ENCODE data around the gene TRAPPC14.

- no peak for TF ChIP-seq TCF7L2 (IDR thresholded peaks at IDR 0.05; ENCODE audit: borderline replicate concordance, low read depth, low read length)
- TF ChIP-seq, protein P1, sequence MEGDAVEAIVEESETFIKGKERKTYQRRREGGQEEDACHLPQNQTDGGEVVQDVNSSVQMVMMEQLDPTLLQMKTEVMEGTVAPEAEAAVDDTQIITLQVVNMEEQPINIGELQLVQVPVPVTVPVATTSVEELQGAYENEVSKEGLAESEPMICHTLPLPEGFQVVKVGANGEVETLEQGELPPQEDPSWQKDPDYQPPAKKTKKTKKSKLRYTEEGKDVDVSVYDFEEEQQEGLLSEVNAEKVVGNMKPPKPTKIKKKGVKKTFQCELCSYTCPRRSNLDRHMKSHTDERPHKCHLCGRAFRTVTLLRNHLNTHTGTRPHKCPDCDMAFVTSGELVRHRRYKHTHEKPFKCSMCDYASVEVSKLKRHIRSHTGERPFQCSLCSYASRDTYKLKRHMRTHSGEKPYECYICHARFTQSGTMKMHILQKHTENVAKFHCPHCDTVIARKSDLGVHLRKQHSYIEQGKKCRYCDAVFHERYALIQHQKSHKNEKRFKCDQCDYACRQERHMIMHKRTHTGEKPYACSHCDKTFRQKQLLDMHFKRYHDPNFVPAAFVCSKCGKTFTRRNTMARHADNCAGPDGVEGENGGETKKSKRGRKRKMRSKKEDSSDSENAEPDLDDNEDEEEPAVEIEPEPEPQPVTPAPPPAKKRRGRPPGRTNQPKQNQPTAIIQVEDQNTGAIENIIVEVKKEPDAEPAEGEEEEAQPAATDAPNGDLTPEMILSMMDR (tag by site-specific recombination; IDR thresholded peaks at IDR 0.05): no peak
- no peak for TF ChIP-seq ZNF629 (tag by site-specific recombination; IDR thresholded peaks at IDR 0.05)
- TF ChIP-seq ZNF76 (tag by site-specific recombination; IDR thresholded peaks at IDR 0.05; ENCODE audit: borderline replicate concordance, low read depth): no peak
- TF ChIP-seq, protein P2, sequence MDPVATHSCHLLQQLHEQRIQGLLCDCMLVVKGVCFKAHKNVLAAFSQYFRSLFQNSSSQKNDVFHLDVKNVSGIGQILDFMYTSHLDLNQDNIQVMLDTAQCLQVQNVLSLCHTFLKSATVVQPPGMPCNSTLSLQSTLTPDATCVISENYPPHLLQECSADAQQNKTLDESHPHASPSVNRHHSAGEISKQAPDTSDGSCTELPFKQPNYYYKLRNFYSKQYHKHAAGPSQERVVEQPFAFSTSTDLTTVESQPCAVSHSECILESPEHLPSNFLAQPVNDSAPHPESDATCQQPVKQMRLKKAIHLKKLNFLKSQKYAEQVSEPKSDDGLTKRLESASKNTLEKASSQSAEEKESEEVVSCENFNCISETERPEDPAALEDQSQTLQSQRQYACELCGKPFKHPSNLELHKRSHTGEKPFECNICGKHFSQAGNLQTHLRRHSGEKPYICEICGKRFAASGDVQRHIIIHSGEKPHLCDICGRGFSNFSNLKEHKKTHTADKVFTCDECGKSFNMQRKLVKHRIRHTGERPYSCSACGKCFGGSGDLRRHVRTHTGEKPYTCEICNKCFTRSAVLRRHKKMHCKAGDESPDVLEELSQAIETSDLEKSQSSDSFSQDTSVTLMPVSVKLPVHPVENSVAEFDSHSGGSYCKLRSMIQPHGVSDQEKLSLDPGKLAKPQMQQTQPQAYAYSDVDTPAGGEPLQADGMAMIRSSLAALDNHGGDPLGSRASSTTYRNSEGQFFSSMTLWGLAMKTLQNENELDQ (tag by site-specific recombination; IDR thresholded peaks at IDR 0.05; ENCODE audit: low read depth): no peak
- TF ChIP-seq ZNF792 (tag by site-specific recombination; IDR thresholded peaks at IDR 0.05): no peak
These were observed 4.5 kb upstream of the TRAPPC14 start for GRCh38 chr7:100163006-100163531.

All from HEK293 (cell line).